Measurements from ENCODE around the gene ADAMTS17. TPM values are rescaled to one million over a fixed set of nuclear protein-coding genes. Genes with fewer than 3 reads are reported as not detected.
A peak's percentile ranks its signal among the peaks of the same experiment; 100 is the strongest.

ADAMTS17 gene
- total RNA-seq, 6 experiments from 2014 or later, result 14.6 to 34.7 (median 24.2) TPM

DNA sequence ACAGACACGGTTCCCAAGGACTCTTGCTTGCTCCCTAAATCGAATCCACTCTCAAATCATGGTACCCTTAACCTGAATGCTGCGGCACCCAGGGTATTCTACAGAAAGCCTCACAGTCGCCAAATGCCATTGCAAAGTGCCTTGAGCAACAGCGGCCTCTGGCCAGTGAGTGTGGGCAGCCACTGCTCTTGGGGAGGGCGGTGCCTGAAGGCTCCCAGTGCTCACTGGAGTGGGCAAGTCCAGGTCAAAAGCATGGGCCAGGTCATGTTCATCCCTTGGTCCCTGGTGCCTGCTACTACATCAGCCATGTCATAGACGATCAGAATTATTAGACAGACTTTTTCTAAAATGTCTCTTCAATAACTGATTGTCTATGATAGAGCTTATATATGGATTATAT is 82.5 kb downstream of the ADAMTS17 start:
- intact Hi-C loops (cut with DNase I), result no loop called here
- WGBS (ENCODE audit: insufficient coverage, low coverage, low lambda C conversion rate, missing lambda C conversion rate), result 73% methylated on average over 4 of the region's 7 CpGs
- Histone ChIP-seq H3K9me3 (no peaks in the 10 kb centered on the region), H3K27ac (no peak overlapping the region), H3K27me3 (no peaks in the 10 kb centered on the region), H3K4me3 (no peak overlapping the region), H3K4me1 (no peaks in the 10 kb centered on the region), H3K36me3 (peaks cover 0 to 2% (median 0%) of the 10 kb centered on the region in 4 donors)
- peak in 1 of 3 donors; percentile 10 for DNase-seq
- ATAC-seq, result no peak
- no peak for TF ChIP-seq POLR2A (IDR thresholded peaks at IDR 0.05)
- TF ChIP-seq, protein P1, sequence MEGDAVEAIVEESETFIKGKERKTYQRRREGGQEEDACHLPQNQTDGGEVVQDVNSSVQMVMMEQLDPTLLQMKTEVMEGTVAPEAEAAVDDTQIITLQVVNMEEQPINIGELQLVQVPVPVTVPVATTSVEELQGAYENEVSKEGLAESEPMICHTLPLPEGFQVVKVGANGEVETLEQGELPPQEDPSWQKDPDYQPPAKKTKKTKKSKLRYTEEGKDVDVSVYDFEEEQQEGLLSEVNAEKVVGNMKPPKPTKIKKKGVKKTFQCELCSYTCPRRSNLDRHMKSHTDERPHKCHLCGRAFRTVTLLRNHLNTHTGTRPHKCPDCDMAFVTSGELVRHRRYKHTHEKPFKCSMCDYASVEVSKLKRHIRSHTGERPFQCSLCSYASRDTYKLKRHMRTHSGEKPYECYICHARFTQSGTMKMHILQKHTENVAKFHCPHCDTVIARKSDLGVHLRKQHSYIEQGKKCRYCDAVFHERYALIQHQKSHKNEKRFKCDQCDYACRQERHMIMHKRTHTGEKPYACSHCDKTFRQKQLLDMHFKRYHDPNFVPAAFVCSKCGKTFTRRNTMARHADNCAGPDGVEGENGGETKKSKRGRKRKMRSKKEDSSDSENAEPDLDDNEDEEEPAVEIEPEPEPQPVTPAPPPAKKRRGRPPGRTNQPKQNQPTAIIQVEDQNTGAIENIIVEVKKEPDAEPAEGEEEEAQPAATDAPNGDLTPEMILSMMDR (IDR thresholded peaks at IDR 0.05), result no peak

DNA sequence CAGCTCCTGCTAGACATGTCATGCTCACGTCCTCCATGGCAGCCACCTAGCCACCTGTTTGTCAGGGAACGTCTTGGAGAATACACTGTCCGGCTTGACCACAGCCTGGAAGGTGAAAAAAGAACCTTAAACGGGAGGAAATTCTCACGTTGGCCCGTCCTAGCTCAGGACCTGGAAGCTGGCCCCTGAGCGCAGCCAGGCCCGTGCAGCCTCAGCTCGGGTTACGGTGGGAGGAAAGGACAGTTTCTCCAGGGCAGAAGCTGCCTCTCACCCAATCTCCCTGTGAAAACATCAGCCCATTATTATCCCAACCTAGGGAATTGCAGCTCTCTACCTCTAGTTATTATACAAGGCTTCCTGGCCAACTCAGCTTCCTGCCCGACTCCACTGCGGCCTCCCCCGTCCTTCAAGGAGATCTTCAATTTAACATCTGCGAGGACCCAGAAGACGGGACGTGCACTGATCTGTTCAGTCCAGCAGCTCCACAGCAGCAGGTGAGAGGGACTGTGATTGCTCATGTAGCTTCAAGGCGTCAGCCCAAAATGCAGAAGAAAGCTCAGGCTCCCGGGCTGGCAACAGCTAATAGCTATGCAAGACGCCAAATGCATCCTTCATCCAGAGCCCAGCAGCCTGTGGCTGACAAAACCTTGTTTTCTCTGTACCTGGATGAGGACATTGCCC is 84.7 kb downstream of the ADAMTS17 start:
- Histone ChIP-seq H3K36me3 (peaks cover 0 to 2% (median 0%) of the 10 kb centered on the region in 4 donors), H3K9me3 (no peaks in the 10 kb centered on the region), H3K27me3 (no peaks in the 10 kb centered on the region), H3K27ac (no peak overlapping the region), H3K4me3 (no peak overlapping the region), H3K4me1 (no peaks in the 10 kb centered on the region)
- TF ChIP-seq POLR2A (IDR thresholded peaks at IDR 0.05), result no peak
- TF ChIP-seq, protein P1 (IDR thresholded peaks at IDR 0.05), result no peak
- intact Hi-C loops (cut with DNase I), result no loop called here
- ATAC-seq (no peak), DNase-seq (peak in 1 of 3 donors; percentile 23)
- 67% methylated on average over 3 of the region's 19 CpGs for WGBS (ENCODE audit: insufficient coverage, low coverage, low lambda C conversion rate, missing lambda C conversion rate)

DNA sequence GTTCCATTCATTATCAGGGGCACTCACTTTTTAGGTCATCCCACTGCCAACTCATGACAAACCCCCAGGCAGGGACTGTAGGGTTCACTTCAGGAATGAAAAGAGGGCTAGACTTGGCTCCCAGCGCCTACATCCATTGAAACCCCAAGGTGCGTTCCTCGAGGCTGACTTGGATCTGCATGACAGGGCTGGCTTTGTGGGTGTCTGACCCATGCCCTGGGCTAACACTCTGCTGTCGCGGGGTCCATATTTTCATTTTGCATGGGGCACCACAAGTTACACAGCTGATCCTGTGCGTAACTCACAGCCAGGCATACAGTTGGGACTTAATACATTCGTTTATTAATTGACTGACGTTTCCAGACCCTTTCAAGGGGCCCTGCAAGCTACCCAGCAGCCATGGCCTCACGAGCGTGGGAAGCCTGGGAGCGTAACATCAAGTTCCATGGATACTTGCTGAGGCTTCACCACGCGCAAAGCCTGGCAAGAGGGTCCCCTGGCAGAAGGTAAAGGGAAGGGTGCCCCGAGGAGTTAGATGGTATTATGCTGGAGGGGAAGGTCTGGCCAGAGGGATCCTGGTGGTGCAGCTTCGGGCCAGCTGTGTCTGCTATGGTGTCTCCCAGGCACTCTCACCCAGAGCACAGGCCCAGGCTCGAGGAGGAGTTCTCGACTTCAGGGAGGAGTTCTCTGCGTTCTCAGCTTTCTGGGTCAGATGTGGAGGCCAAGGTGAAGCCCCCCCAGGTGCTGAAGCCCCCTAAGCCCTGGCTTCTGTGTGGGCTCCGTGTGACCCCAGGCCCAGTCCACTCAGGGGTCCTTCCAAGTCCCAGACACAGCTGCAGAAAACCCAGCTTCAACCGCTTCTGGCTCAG is 85.4 kb downstream of the ADAMTS17 start:
- H3K27me3 ChIP-seq, result no peaks in the 10 kb centered on the region
- intact Hi-C loops (cut with DNase I), result no loop called here
- DNase-seq, result peak in 1 of 3 donors; percentile 34
- no peak overlapping the region for H3K4me3 ChIP-seq
- H3K4me1 ChIP-seq, result no peaks in the 10 kb centered on the region
- H3K27ac ChIP-seq, result no peak overlapping the region
- 92% methylated on average over 4 of the region's 20 CpGs for WGBS (ENCODE audit: insufficient coverage, low coverage, low lambda C conversion rate, missing lambda C conversion rate)
- no peaks in the 10 kb centered on the region for H3K36me3 ChIP-seq
- TF ChIP-seq POLR2A (IDR thresholded peaks at IDR 0.05), result no peak
- ATAC-seq, result peak in 1 of 4 donors; percentile 24
- no peaks in the 10 kb centered on the region for H3K9me3 ChIP-seq

DNA sequence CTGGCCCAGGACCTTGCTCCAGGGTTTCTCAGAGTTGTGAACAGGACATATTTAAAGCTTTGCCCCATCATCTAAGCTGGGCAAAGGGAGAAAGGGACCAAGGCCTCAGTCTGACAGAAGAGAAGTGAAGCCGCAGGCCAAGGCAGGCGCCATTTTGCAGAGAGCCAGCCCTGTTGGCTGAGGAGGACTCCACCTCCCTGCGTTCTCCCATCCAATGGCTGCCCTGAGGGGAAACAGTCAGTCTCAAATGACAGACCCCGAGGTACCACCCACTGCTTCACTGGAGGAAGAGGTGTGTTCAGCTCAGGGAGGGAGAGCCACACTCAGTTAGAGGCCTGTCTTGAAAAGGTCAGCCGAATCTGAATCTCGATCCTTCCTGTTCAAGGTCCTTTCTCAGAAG is 86.1 kb downstream of the ADAMTS17 start:
- H3K4me3 ChIP-seq, result no peak overlapping the region
- H3K27me3 ChIP-seq, result no peaks in the 10 kb centered on the region
- intact Hi-C loops (cut with DNase I), result no loop called here
- WGBS (ENCODE audit: insufficient coverage, low coverage, low lambda C conversion rate, missing lambda C conversion rate), result 100% methylated on average over 2 of the region's 6 CpGs
- TF ChIP-seq, protein P1 (IDR thresholded peaks at IDR 0.05), result no peak
- TF ChIP-seq POLR2A (IDR thresholded peaks at IDR 0.05), result no peak
- H3K36me3 ChIP-seq, result no peaks in the 10 kb centered on the region
- H3K4me1 ChIP-seq, result no peaks in the 10 kb centered on the region
- ATAC-seq (no peak), DNase-seq (peak in 1 of 3 donors; percentile 28)
- H3K9me3 ChIP-seq, result no peaks in the 10 kb centered on the region
- H3K27ac ChIP-seq, result no peak overlapping the region

DNA sequence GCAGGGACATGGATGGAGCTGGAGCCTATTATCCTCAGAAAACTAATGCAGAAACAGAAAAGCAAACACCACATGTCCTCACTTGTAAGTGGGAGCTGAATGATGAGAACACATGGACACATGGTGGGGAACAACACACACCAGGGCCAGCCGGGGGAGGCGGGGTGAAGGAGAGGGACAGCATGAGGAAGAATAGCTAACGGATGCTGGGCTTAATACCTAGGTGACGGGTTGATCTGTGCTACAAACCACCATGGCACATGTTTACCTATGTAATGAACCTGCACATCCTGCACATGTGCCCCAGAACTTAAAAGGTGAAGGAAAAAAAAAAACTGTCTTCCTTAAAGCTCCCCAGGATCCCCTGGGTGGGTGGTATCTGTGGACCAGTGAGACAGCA is 87.1 kb downstream of the ADAMTS17 start:
- no peaks in the 10 kb centered on the region for H3K9me3 ChIP-seq
- no peaks in the 10 kb centered on the region for H3K27me3 ChIP-seq
- H3K36me3 ChIP-seq, result no peaks in the 10 kb centered on the region
- TF ChIP-seq, protein P1 (IDR thresholded peaks at IDR 0.05), result no peak
- TF ChIP-seq POLR2A (IDR thresholded peaks at IDR 0.05), result no peak
- DNase-seq (peak in 1 of 3 donors; percentile 21), ATAC-seq (no peak)
- no CpG with 5 or more reads among the region's 4 CpGs for WGBS (ENCODE audit: insufficient coverage, low coverage, low lambda C conversion rate, missing lambda C conversion rate)
- intact Hi-C loops (cut with DNase I), result no loop called here
- no peak overlapping the region for H3K4me3 ChIP-seq
- no peak overlapping the region for H3K27ac ChIP-seq
- H3K4me1 ChIP-seq, result no peaks in the 10 kb centered on the region

All from right lobe of liver (tissue), 6 donors.